T-cell (primary cell): ENCODE results near the gene PTPRD. TPM values are rescaled to one million over a fixed set of nuclear protein-coding genes. Genes with fewer than 3 reads are reported as not detected.

Source experiments
- ATAC-seq, 4 experiments: fragments of 200-7000 bp in 3 of 4; fragments of 150-1000 bp in 1 of 4; cut with Tn5 transposase; replicated peaks in 1 of 4; 1 replicate in 3 of 4; 2 replicates in 1 of 4; pipeline ENCODE4 v1.10.0; 2021; ENCODE audit warnings: moderate library complexity in 3 of 4, mild to moderate bottlenecking in 2 of 4, moderate number of reproducible peaks in 1 of 4
- CTCF ChIA-PET, 2 donors: fragments of 300-600 bp; sonication (Branson Sonifier 250); formaldehyde crosslinking; loops; one replicate each; lab custom pipeline; 2022; ENCODE audit warnings: antibody characterized with exemption in 2 of 2; lab: Charles Lee
- POLR2A ChIA-PET, 2 donors: fragments of 300-600 bp; sonication (Branson Sonifier 250); formaldehyde crosslinking; loops; one replicate each; lab custom pipeline; 2022; ENCODE audit warnings: antibody characterized with exemption in 2 of 2; lab: Charles Lee
- DNase-seq, 35 experiments: peaks; one replicate each; pipeline versions ENCODE4 v3.0.0 to v3.0.0-alpha.2; 2013 to 2023
- H3K27ac ChIP-seq: one replicate; pipeline ENCODE4 v1.5.1; 2013; ENCODE audit warnings: low read length
- H3K27me3 ChIP-seq, 2 experiments: replicated peaks in 1 of 2; 1 replicate in 1 of 2; 2 replicates in 1 of 2; pipeline versions ENCODE4 v1.6.1 to v1.7.0; 2013; ENCODE audit warnings: low read length in 1 of 2, mixed read lengths in 1 of 2; ENCODE audit not compliant: control insufficient read depth in 2 of 2, insufficient read depth in 2 of 2; ENCODE audit errors: extremely low read depth in 1 of 2
- H3K36me3 ChIP-seq, 2 donors: 1 replicate in 1 of 2; 2 replicates in 1 of 2; pipeline versions ENCODE4 v1.6.1 to v1.7.0; 2013; ENCODE audit warnings: low read length in 1 of 2; ENCODE audit not compliant: control insufficient read depth in 2 of 2, insufficient read depth in 1 of 2; ENCODE audit errors: extremely low read depth in 1 of 2
- H3K4me1 ChIP-seq, 2 experiments: 1 replicate in 1 of 2; 2 replicates in 1 of 2; pipeline versions ENCODE4 v1.6.1 to v1.7.0; 2013; ENCODE audit warnings: low read length in 2 of 2, mixed read lengths in 1 of 2; ENCODE audit not compliant: insufficient read depth in 2 of 2, control insufficient read depth in 1 of 2; ENCODE audit errors: extremely low read depth in 1 of 2
- H3K4me3 ChIP-seq, 2 donors: 1 replicate in 1 of 2; 2 replicates in 1 of 2; pipeline versions ENCODE4 v1.5.1 to v1.7.0; 2013; ENCODE audit warnings: mild to moderate bottlenecking in 2 of 2, low read length in 1 of 2, moderate library complexity in 1 of 2; ENCODE audit not compliant: control insufficient read depth in 1 of 2; ENCODE audit errors: extremely low read depth in 1 of 2
- H3K9me3 ChIP-seq: 2 replicates; pipeline ENCODE4 v1.7.0; 2013
- H3K27ac Mint-ChIP-seq, 2 donors: one replicate each; pipeline ENCODE4 v1.8.0; 2020 to 2021; ENCODE audit warnings: mild to moderate bottlenecking in 2 of 2, mixed read lengths in 2 of 2
- H3K27me3 Mint-ChIP-seq, 2 donors: one replicate each; pipeline ENCODE4 v1.8.0; 2021 to 2022; ENCODE audit warnings: mixed read lengths in 2 of 2
- H3K36me3 Mint-ChIP-seq: one replicate; pipeline ENCODE4 v1.8.0; 2021; ENCODE audit warnings: mixed read lengths
- H3K4me1 Mint-ChIP-seq, 3 donors: one replicate each; pipeline ENCODE4 v1.8.0; 2020 to 2022; ENCODE audit warnings: mixed read lengths in 3 of 3, mild to moderate bottlenecking in 1 of 3
- H3K4me3 Mint-ChIP-seq, 3 donors: one replicate each; pipeline ENCODE4 v1.8.0; 2020 to 2022; ENCODE audit warnings: mild to moderate bottlenecking in 3 of 3, mixed read lengths in 3 of 3, moderate library complexity in 3 of 3
- H3K9me3 Mint-ChIP-seq, 3 donors: one replicate each; pipeline ENCODE4 v1.8.0; 2020 to 2022; ENCODE audit warnings: mixed read lengths in 3 of 3
- WGBS: methylation state at CpG from one replicate; pipeline ENCODE4 v1.1.5; 2013; ENCODE audit warnings: missing lambda C conversion rate; ENCODE audit not compliant: insufficient coverage; 5-methylcytosine and 5-hydroxymethylcytosine counted together
- total RNA-seq, 35 experiments: library from RNA in 6 of 35; stranded (reverse) in 6 of 35; fragments of 120-200 nt in 1 of 35; gene quantifications; one replicate each; pipeline versions ENCODE4 v1.2.1 to v1.2.4 and lab custom pipeline; 2013 to 2026

The PTPRD gene
- total RNA-seq, 5 donors from 2014 or later (not counting 1 experiment from before 2014, with no cell fraction given) = 0.13 to 0.61 (median 0.38) TPM; not detected in 2

DNA sequence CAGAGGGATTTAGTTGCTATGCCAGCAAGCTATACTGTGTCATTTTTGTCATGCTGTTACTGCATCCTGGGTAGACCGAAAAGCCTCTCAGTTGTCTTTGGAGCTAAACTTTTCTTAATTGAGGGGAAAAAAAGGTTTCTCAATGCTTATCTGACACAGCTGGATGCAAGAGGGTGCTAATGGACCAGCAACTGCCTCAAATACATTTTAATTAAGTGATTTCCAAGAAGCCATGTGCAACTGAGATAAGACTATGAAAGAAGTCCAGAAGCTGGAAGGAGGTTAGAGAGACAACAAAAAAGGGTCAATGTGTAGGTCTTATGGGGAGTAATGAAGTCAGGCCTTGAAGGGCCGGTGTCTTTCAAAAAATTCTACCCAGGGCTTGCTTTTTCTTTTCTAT lies 2347.5 kb downstream of the PTPRD start:
- H3K36me3 ChIP-seq = no peaks in the 10 kb centered on the region
- no peaks in the 10 kb centered on the region for H3K9me3 Mint-ChIP-seq
- no peak for DNase-seq
- no peaks in the 10 kb centered on the region for H3K4me1 ChIP-seq
- CTCF ChIA-PET = no interaction called here
- ATAC-seq = no peak
- peaks cover 1 to 5% of the 10 kb centered on the region in 2 donors for H3K27me3 Mint-ChIP-seq
- H3K27ac Mint-ChIP-seq = no peak overlapping the region
- H3K9me3 ChIP-seq = no peaks in the 10 kb centered on the region
- POLR2A ChIA-PET = no interaction called here
- no peak overlapping the region for H3K27ac ChIP-seq
- no peak overlapping the region for H3K4me3 ChIP-seq
- no peak overlapping the region for H3K4me3 Mint-ChIP-seq
- H3K4me1 Mint-ChIP-seq = no peaks in the 10 kb centered on the region
- H3K27me3 ChIP-seq = no peaks in the 10 kb centered on the region
- 100% methylated on average over 1 of the region's 2 CpGs for WGBS
- H3K36me3 Mint-ChIP-seq = no peaks in the 10 kb centered on the region
